Immature natural killer cell (primary cell): ENCODE results near the gene NGEF. TPM values are rescaled to one million over a fixed set of nuclear protein-coding genes. Genes with fewer than 3 reads are reported as not detected.

Experiments used
- DNase-seq, 3 donors: peaks; one replicate each; pipeline ENCODE4 v3.0.0; 2022; ENCODE audit warnings: mixed read lengths in 1 of 3
- H3K27ac Mint-ChIP-seq, 6 donors: one replicate each; pipeline ENCODE4 v1.8.0; 2020; ENCODE audit warnings: mixed read lengths in 6 of 6, mild to moderate bottlenecking in 5 of 6, inconsistent platforms in 4 of 6, moderate library complexity in 3 of 6
- H3K27me3 Mint-ChIP-seq, 3 donors: one replicate each; pipeline ENCODE4 v1.8.0; 2020 to 2021; ENCODE audit warnings: low read depth in 3 of 3, mild to moderate bottlenecking in 3 of 3, mixed read lengths in 3 of 3, moderate library complexity in 3 of 3, inconsistent platforms in 1 of 3
- H3K36me3 Mint-ChIP-seq, 3 donors: one replicate each; pipeline ENCODE4 v1.8.0; 2020; ENCODE audit warnings: mixed read lengths in 3 of 3, inconsistent platforms in 2 of 3, mild to moderate bottlenecking in 2 of 3
- H3K4me1 Mint-ChIP-seq, 2 donors: one replicate each; pipeline ENCODE4 v1.8.0; 2020; ENCODE audit warnings: inconsistent platforms in 2 of 2, mild to moderate bottlenecking in 2 of 2, mixed read lengths in 2 of 2, moderate library complexity in 1 of 2
- H3K4me3 Mint-ChIP-seq, 5 donors: one replicate each; pipeline ENCODE4 v1.8.0; 2020; ENCODE audit warnings: mild to moderate bottlenecking in 5 of 5, mixed read lengths in 5 of 5, inconsistent platforms in 3 of 5, moderate library complexity in 3 of 5
- H3K9me3 Mint-ChIP-seq, 6 donors: one replicate each; pipeline ENCODE4 v1.8.0; 2020; ENCODE audit warnings: mild to moderate bottlenecking in 6 of 6, mixed read lengths in 6 of 6, inconsistent platforms in 4 of 6, moderate library complexity in 3 of 6
- polyA plus RNA-seq, 3 donors: library from polyadenylated mRNA; unstranded; fragments of 300-500 nt; fragmentation: Illumina TruSeq; gene quantifications; one replicate each; pipeline ENCODE4 v1.2.3, GENCODE V29; 2021

NGEF gene
- polyA plus RNA-seq, 3 donors from 2014 or later = not detected

GRCh38 chr2:232884001-232884421 lies 129.0 kb downstream of the NGEF start:
- no peak for DNase-seq
- H3K4me3 Mint-ChIP-seq = no peak overlapping the region
- no peaks in the 10 kb centered on the region for H3K4me1 Mint-ChIP-seq
- H3K27ac Mint-ChIP-seq = no peak overlapping the region
- no peaks in the 10 kb centered on the region for H3K9me3 Mint-ChIP-seq
- H3K27me3 Mint-ChIP-seq = peaks cover 0 to 3% (median 2%) of the 10 kb centered on the region in 3 donors
- H3K36me3 Mint-ChIP-seq = no peaks in the 10 kb centered on the region

GRCh38 chr2:232883116-232883721 lies 129.8 kb downstream of the NGEF start:
- no peak for DNase-seq
- H3K27ac Mint-ChIP-seq = no peak overlapping the region
- no peak overlapping the region for H3K4me3 Mint-ChIP-seq
- H3K4me1 Mint-ChIP-seq = no peaks in the 10 kb centered on the region
- peaks cover 2 to 4% (median 3%) of the 10 kb centered on the region in 3 donors for H3K27me3 Mint-ChIP-seq
- H3K36me3 Mint-ChIP-seq = no peaks in the 10 kb centered on the region
- H3K9me3 Mint-ChIP-seq = no peaks in the 10 kb centered on the region

- H3K4me3 Mint-ChIP-seq = no peak overlapping the region
- no peak overlapping the region for H3K27ac Mint-ChIP-seq
- DNase-seq = no peak
- peaks cover 2 to 7% (median 4%) of the 10 kb centered on the region in 3 donors for H3K27me3 Mint-ChIP-seq
- no peaks in the 10 kb centered on the region for H3K4me1 Mint-ChIP-seq
- H3K9me3 Mint-ChIP-seq = no peaks in the 10 kb centered on the region
- H3K36me3 Mint-ChIP-seq = no peaks in the 10 kb centered on the region
These were observed 130.4 kb downstream of the NGEF start for GRCh38 chr2:232882505-232883115.

- no peaks in the 10 kb centered on the region for H3K4me1 Mint-ChIP-seq
- no peak overlapping the region for H3K4me3 Mint-ChIP-seq
- H3K36me3 Mint-ChIP-seq = no peaks in the 10 kb centered on the region
- H3K27me3 Mint-ChIP-seq = peaks cover 2 to 9% (median 4%) of the 10 kb centered on the region in 3 donors
- DNase-seq = no peak
- no peak overlapping the region for H3K27ac Mint-ChIP-seq
- no peaks in the 10 kb centered on the region for H3K9me3 Mint-ChIP-seq
These were observed 131.0 kb downstream of the NGEF start for GRCh38 chr2:232882085-232882484.

GRCh38 chr2:232880764-232881351 lies 132.2 kb downstream of the NGEF start:
- no peak for DNase-seq
- Mint-ChIP-seq H3K9me3 (no peaks in the 10 kb centered on the region), H3K27me3 (peaks cover 0 to 9% (median 2%) of the 10 kb centered on the region in 3 donors), H3K4me1 (no peaks in the 10 kb centered on the region), H3K27ac (no peak overlapping the region), H3K36me3 (no peaks in the 10 kb centered on the region), H3K4me3 (no peak overlapping the region)

- Mint-ChIP-seq H3K9me3 (no peaks in the 10 kb centered on the region), H3K4me1 (peaks cover 0 to 8% of the 10 kb centered on the region in 2 donors), H3K27ac (no peak overlapping the region), H3K4me3 (no peak overlapping the region), H3K27me3 (peaks cover 0 to 9% (median 5%) of the 10 kb centered on the region in 3 donors), H3K36me3 (no peaks in the 10 kb centered on the region)
- DNase-seq = no peak
These were observed 133.2 kb downstream of the NGEF start for GRCh38 chr2:232879618-232880494.

GRCh38 chr2:232878855-232879617 lies 134.0 kb downstream of the NGEF start:
- DNase-seq = no peak
- H3K4me1 Mint-ChIP-seq = peaks cover 0 to 8% of the 10 kb centered on the region in 2 donors
- no peak overlapping the region for H3K4me3 Mint-ChIP-seq

GRCh38 chr2:232877940-232878511 lies 135.0 kb downstream of the NGEF start:
- H3K27me3 Mint-ChIP-seq = peaks cover 0 to 9% (median 8%) of the 10 kb centered on the region in 3 donors
- H3K4me1 Mint-ChIP-seq = peaks cover 0 to 8% of the 10 kb centered on the region in 2 donors
- no peaks in the 10 kb centered on the region for H3K9me3 Mint-ChIP-seq
- no peak for DNase-seq
- H3K36me3 Mint-ChIP-seq = no peaks in the 10 kb centered on the region
- no peak overlapping the region for H3K27ac Mint-ChIP-seq
- H3K4me3 Mint-ChIP-seq = peak overlapping the region; percentile 32 to 74 (median 37)

More at GRCh38 chr2:232878855-232879617, 134.0 kb downstream of the NGEF start:
- H3K27me3 Mint-ChIP-seq = peaks cover 0 to 9% (median 8%) of the 10 kb centered on the region in 3 donors
- no peak overlapping the region for H3K27ac Mint-ChIP-seq
- no peaks in the 10 kb centered on the region for H3K36me3 Mint-ChIP-seq
- H3K9me3 Mint-ChIP-seq = no peaks in the 10 kb centered on the region

- Mint-ChIP-seq H3K36me3 (no peaks in the 10 kb centered on the region), H3K9me3 (no peaks in the 10 kb centered on the region), H3K4me3 (peak overlapping the region in 2 of 5 donors; percentile 35 to 48), H3K27me3 (peaks cover 0 to 9% (median 8%) of the 10 kb centered on the region in 3 donors), H3K27ac (no peak overlapping the region), H3K4me1 (peaks cover 0 to 8% of the 10 kb centered on the region in 2 donors)
- no peak for DNase-seq
These were observed 136.0 kb downstream of the NGEF start for GRCh38 chr2:232876978-232877441.

GRCh38 chr2:232876161-232876977 lies 136.7 kb downstream of the NGEF start:
- peaks cover 0 to 9% (median 8%) of the 10 kb centered on the region in 3 donors for H3K27me3 Mint-ChIP-seq
- peak in 2 of 3 donors; percentile 19 to 34 for DNase-seq
- peak overlapping the region in 2 of 5 donors; percentile 29 to 44 for H3K4me3 Mint-ChIP-seq

GRCh38 chr2:232875256-232876121 lies 137.6 kb downstream of the NGEF start:
- Mint-ChIP-seq H3K4me3 (peak overlapping the region; percentile 7 to 66 (median 53)), H3K4me1 (peaks cover 0 to 8% of the 10 kb centered on the region in 2 donors), H3K27me3 (peaks cover under 1 to 9% (median 8%) of the 10 kb centered on the region in 3 donors)

More at GRCh38 chr2:232876161-232876977, 136.7 kb downstream of the NGEF start:
- no peaks in the 10 kb centered on the region for H3K9me3 Mint-ChIP-seq
- H3K36me3 Mint-ChIP-seq = no peaks in the 10 kb centered on the region
- H3K4me1 Mint-ChIP-seq = peaks cover 0 to 8% of the 10 kb centered on the region in 2 donors
- no peak overlapping the region for H3K27ac Mint-ChIP-seq

More at GRCh38 chr2:232875256-232876121, 137.6 kb downstream of the NGEF start:
- Mint-ChIP-seq H3K36me3 (no peaks in the 10 kb centered on the region), H3K9me3 (no peaks in the 10 kb centered on the region), H3K27ac (no peak overlapping the region)
- DNase-seq = no peak
